ENCODE measurements around the gene TLR4. TPM values are rescaled to one million over a fixed set of nuclear protein-coding genes. Genes with fewer than 3 reads are reported as not detected.

TLR4 gene
- total RNA-seq, 1 experiment from 2014 or later = 0.07 TPM

DNA sequence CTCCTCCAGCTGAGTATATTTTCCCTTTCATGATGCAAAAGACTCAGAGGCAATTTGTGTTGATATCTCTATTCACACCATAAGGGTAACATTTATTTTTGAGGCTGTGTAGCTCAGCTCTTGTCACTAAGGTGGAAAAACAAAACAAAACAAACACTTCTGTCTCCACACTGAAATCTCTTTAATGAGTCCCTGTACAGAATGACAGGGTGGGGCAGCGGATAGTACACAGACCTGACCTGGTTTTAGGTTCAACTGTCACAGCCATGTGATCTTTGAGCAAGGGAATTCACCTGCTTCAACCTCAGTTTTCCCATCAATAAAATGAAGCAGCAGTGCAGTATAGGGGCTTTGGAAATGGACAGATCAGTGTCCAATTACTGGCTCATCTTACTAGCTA is 29.3 kb downstream of the TLR4 start:
- WGBS (ENCODE audit: extremely low coverage, insufficient read length, low lambda C conversion rate) = no CpG with 5 or more reads among the region's 1 CpG
- Histone ChIP-seq H3K9me3 (ENCODE audit: control insufficient read depth, low read depth, low read length) (no peaks in the 10 kb centered on the region), H3K27ac (ENCODE audit: insufficient read length, low read depth, low read length) (no peak overlapping the region), H2AFZ (ENCODE audit: low read length) (no peak overlapping the region), H3K9ac (ENCODE audit: extremely low read depth, insufficient read length, low read length) (no peak overlapping the region), H3K79me1 (ENCODE audit: insufficient read depth, low read depth, low read length, poor library complexity, severe bottlenecking) (no peaks in the 10 kb centered on the region), H2BK5ac (ENCODE audit: insufficient read length, low read length) (no peak overlapping the region), H2BK20ac (ENCODE audit: low read depth, low read length, poor library complexity, severe bottlenecking) (no peak overlapping the region), H3K4me2 (ENCODE audit: insufficient read depth, insufficient read length, low read length) (no peak overlapping the region), H4K91ac (ENCODE audit: insufficient read length, low read depth, low read length) (no peak overlapping the region), H3K27me3 (ENCODE audit: insufficient read depth, low read length) (no peaks in the 10 kb centered on the region), H3K79me2 (ENCODE audit: insufficient read depth, low read length) (no peaks in the 10 kb centered on the region), H3K18ac (ENCODE audit: insufficient read length, low read depth, low read length) (no peak overlapping the region), H2AK5ac (ENCODE audit: insufficient read length, low read length) (no peak overlapping the region), H3K4ac (ENCODE audit: low read depth, low read length) (no peak overlapping the region), H3T11ph (ENCODE audit: low read length) (no peak overlapping the region), H4K5ac (ENCODE audit: insufficient read length, low read depth, low read length) (no peak overlapping the region), H3K23me2 (ENCODE audit: insufficient read length, low read depth, low read length, poor library complexity, severe bottlenecking) (no peaks in the 10 kb centered on the region), H3K56ac (ENCODE audit: insufficient read length, low read depth, low read length) (no peak overlapping the region), H2BK15ac (ENCODE audit: low read depth, low read length) (no peak overlapping the region), H3K23ac (ENCODE audit: insufficient read length, low read depth, low read length) (no peak overlapping the region), H2BK120ac (ENCODE audit: low read depth, low read length, poor library complexity, severe bottlenecking) (no peak overlapping the region), H3K4me1 (ENCODE audit: insufficient read depth, low read length) (no peaks in the 10 kb centered on the region), H3K14ac (ENCODE audit: insufficient read depth, low read length) (no peak overlapping the region), H4K8ac (replicated peaks; ENCODE audit: insufficient read length, low read depth, low read length) (no peak overlapping the region), H4K20me1 (ENCODE audit: control insufficient read depth, insufficient read depth, insufficient read length) (no peaks in the 10 kb centered on the region), H2BK12ac (ENCODE audit: insufficient read length, low read depth, low read length) (no peak overlapping the region)
- TF ChIP-seq, protein P1, sequence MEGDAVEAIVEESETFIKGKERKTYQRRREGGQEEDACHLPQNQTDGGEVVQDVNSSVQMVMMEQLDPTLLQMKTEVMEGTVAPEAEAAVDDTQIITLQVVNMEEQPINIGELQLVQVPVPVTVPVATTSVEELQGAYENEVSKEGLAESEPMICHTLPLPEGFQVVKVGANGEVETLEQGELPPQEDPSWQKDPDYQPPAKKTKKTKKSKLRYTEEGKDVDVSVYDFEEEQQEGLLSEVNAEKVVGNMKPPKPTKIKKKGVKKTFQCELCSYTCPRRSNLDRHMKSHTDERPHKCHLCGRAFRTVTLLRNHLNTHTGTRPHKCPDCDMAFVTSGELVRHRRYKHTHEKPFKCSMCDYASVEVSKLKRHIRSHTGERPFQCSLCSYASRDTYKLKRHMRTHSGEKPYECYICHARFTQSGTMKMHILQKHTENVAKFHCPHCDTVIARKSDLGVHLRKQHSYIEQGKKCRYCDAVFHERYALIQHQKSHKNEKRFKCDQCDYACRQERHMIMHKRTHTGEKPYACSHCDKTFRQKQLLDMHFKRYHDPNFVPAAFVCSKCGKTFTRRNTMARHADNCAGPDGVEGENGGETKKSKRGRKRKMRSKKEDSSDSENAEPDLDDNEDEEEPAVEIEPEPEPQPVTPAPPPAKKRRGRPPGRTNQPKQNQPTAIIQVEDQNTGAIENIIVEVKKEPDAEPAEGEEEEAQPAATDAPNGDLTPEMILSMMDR (conservative IDR thresholded peaks at IDR 0.05) = no peak
- peak overlapping the region in 1 of 3 experiments; percentile 6; a peak in 1 of 7 replicates for H3K27ac Mint-ChIP-seq
- DNase-seq = no peak
- H3K4me3 Mint-ChIP-seq = no peak overlapping the region
- no peaks in the 10 kb centered on the region for H3K9me3 Mint-ChIP-seq
- no peaks in the 10 kb centered on the region; a peak in 1 of 4 replicates for H3K4me1 Mint-ChIP-seq
- no peaks in the 10 kb centered on the region for H3K27me3 Mint-ChIP-seq (ENCODE audit: low read depth)
- H3K36me3 Mint-ChIP-seq (ENCODE audit: insufficient read depth in 1 of 3, low read depth in 3 of 3) = no peaks in the 10 kb centered on the region
